SU-DHL-6 (cell line): ENCODE measurements around the gene ATL3.

Source experiments
- H2AFZ ChIP-seq: fragments of 200-600 bp; sonication (generic); 2 replicates; pipeline ENCODE4 v1.6.1; 2014; ENCODE audit warnings: low read depth, mild to moderate bottlenecking, moderate library complexity, mixed read lengths, antibody characterized with exemption, low read length; ENCODE audit not compliant: severe bottlenecking
- H3F3A ChIP-seq: fragments of 200-600 bp; shearing (Covaris generic); 2 replicates; pipeline ENCODE4 v1.6.0; 2016; ENCODE audit warnings: antibody characterized with exemption, mild to moderate bottlenecking; ENCODE audit not compliant: insufficient read depth
- H3K27ac ChIP-seq: fragments of 200-600 bp; sonication (generic); 2 replicates; pipeline ENCODE4 v1.5.1; 2016; ENCODE audit warnings: low read depth, mild to moderate bottlenecking, low read length, moderate library complexity, mixed read lengths
- H3K27me3 ChIP-seq: fragments of 200-600 bp; sonication (generic), shearing (Covaris generic); 2 replicates; pipeline ENCODE4 v1.6.0; 2014; ENCODE audit warnings: mild to moderate bottlenecking, low read length
- H3K36me3 ChIP-seq: fragments of 200-600 bp; sonication (generic); 2 replicates; pipeline ENCODE4 v1.6.1; 2014; ENCODE audit warnings: mild to moderate bottlenecking, low read length, mixed read lengths
- H3K4me2 ChIP-seq: fragments of 300-600, 200-600 bp; shearing (Covaris generic), sonication (generic); 2 replicates; pipeline ENCODE4 v1.6.0; 2014; ENCODE audit warnings: low read length, low read depth, mild to moderate bottlenecking; ENCODE audit not compliant: poor library complexity, severe bottlenecking
- H3K4me3 ChIP-seq: fragments of 200-600 bp; sonication (generic); 2 replicates; pipeline ENCODE4 v1.5.1; 2014; ENCODE audit warnings: antibody characterized with exemption, low read length, mild to moderate bottlenecking, mixed read lengths; ENCODE audit not compliant: insufficient read depth, poor library complexity, severe bottlenecking
- H3K79me2 ChIP-seq: fragments of 200-600 bp; sonication (generic); 2 replicates; pipeline ENCODE4 v1.6.1; 2014; ENCODE audit warnings: mild to moderate bottlenecking, low read length, moderate library complexity; ENCODE audit not compliant: insufficient read depth
- H3K9ac ChIP-seq: fragments of 200-600 bp; sonication (generic); 2 replicates; pipeline ENCODE4 v1.7.0; 2014; ENCODE audit warnings: mild to moderate bottlenecking, low read length
- H3K9me2 ChIP-seq: fragments of 200-600 bp; sonication (generic); replicated peaks from 2 replicates; pipeline ENCODE4 v1.6.1; 2014; ENCODE audit warnings: low read length; ENCODE audit not compliant: insufficient read depth
- H3K9me3 ChIP-seq: fragments of 200-600 bp; sonication (generic); 2 replicates; pipeline ENCODE4 v1.6.1; 2014; ENCODE audit warnings: low read length, mixed read lengths; ENCODE audit not compliant: insufficient read depth
- H4K20me1 ChIP-seq: fragments of 200-600 bp; sonication (generic); 2 replicates; pipeline ENCODE4 v1.6.1; 2014; ENCODE audit warnings: low read depth, mild to moderate bottlenecking, antibody characterized with exemption, low read length, moderate library complexity, mixed read lengths
- CTCF ChIP-seq: fragments of 200-600 bp; sonication (generic); IDR thresholded peaks from one replicate; pipeline ENCODE4 v1.5.1; 2017; ENCODE audit warnings: antibody characterized with exemption, mild to moderate bottlenecking, low read length, moderate library complexity; ENCODE audit not compliant: insufficient read depth, poor library complexity, severe bottlenecking
- EZH2phosphoT487 ChIP-seq: fragments of 200-600 bp; sonication (generic), shearing (Covaris generic); conservative IDR thresholded peaks from 2 replicates; pipeline ENCODE4 v1.6.1; 2018; ENCODE audit warnings: mild to moderate bottlenecking, antibody characterized with exemption, low read length, moderate library complexity, mixed read lengths

The ATL3 gene

GRCh38 chr11:63666874-63667273 lies 4.3 kb downstream of the ATL3 start:
- H3F3A ChIP-seq, result no peaks in the 10 kb centered on the region
- H3K9me3 ChIP-seq, result no peaks in the 10 kb centered on the region
- no peak for TF ChIP-seq CTCF
- TF ChIP-seq EZH2phosphoT487, result no peak
- no peak overlapping the region for H3K9ac ChIP-seq
- no peaks in the 10 kb centered on the region for H3K27me3 ChIP-seq
- H3K79me2 ChIP-seq, result peaks cover 89% of the 10 kb centered on the region
- no peak overlapping the region for H2AFZ ChIP-seq
- no peaks in the 10 kb centered on the region for H3K9me2 ChIP-seq
- H3K4me2 ChIP-seq, result no peak overlapping the region
- 0 out of 2 replicates have a peak, but pooled peaks cover 4% of the 10 kb centered on the region for H4K20me1 ChIP-seq
- no peak overlapping the region for H3K27ac ChIP-seq
- no peaks in the 10 kb centered on the region for H3K36me3 ChIP-seq
- no peak overlapping the region for H3K4me3 ChIP-seq

- no peak for TF ChIP-seq EZH2phosphoT487
- TF ChIP-seq CTCF, result no peak
- Histone ChIP-seq H3K9me2 (no peaks in the 10 kb centered on the region), H3K9ac (no peak overlapping the region), H4K20me1 (peaks cover 8% of the 10 kb centered on the region; the same call in 1 of the 2 replicates), H3K4me2 (no peak overlapping the region), H2AFZ (no peak overlapping the region), H3K79me2 (peaks cover 99% of the 10 kb centered on the region), H3K36me3 (no peaks in the 10 kb centered on the region; the same call in 1 of the 2 replicates), H3K27ac (no peak overlapping the region), H3K4me3 (no peak overlapping the region), H3F3A (no peaks in the 10 kb centered on the region), H3K27me3 (no peaks in the 10 kb centered on the region), H3K9me3 (no peaks in the 10 kb centered on the region)
Observed at GRCh38 chr11:63663809-63664208, 7.4 kb downstream of the ATL3 start.

- Histone ChIP-seq H4K20me1 (peaks cover 5% of the 10 kb centered on the region; the same call in 1 of the 2 replicates), H3K4me3 (no peak overlapping the region), H3K79me2 (peaks cover 75% of the 10 kb centered on the region), H3K27ac (no peak overlapping the region), H3K9ac (no peak overlapping the region), H3K4me2 (no peak overlapping the region), H3K9me3 (no peaks in the 10 kb centered on the region), H3K27me3 (no peaks in the 10 kb centered on the region), H2AFZ (no peak overlapping the region), H3K9me2 (no peaks in the 10 kb centered on the region), H3F3A (no peaks in the 10 kb centered on the region), H3K36me3 (peaks cover 7% of the 10 kb centered on the region; the same call in 1 of the 2 replicates)
- TF ChIP-seq EZH2phosphoT487 (no peak), CTCF (no peak)
Observed at GRCh38 chr11:63660972-63661371, 10.2 kb downstream of the ATL3 start.

- H3K36me3 ChIP-seq, result peaks cover 14% of the 10 kb centered on the region
- no peak overlapping the region for H2AFZ ChIP-seq
- H3K4me3 ChIP-seq, result no peak overlapping the region
- no peaks in the 10 kb centered on the region for H3K79me2 ChIP-seq
- no peak overlapping the region for H3K27ac ChIP-seq
- no peak overlapping the region for H3K4me2 ChIP-seq
- no peak overlapping the region for H3K9ac ChIP-seq
- H3F3A ChIP-seq, result peaks cover 6% of the 10 kb centered on the region; the same call in 1 of the 2 replicates
- no peaks in the 10 kb centered on the region for H3K27me3 ChIP-seq
- H3K9me2 ChIP-seq, result no peaks in the 10 kb centered on the region
- no peaks in the 10 kb centered on the region for H4K20me1 ChIP-seq
- no peaks in the 10 kb centered on the region for H3K9me3 ChIP-seq
- no peak for TF ChIP-seq EZH2phosphoT487
- no peak for TF ChIP-seq CTCF
Observed at GRCh38 chr11:63652671-63653070, 18.5 kb downstream of the ATL3 start.
